Sciatic nerve (tissue), 2 donors: ENCODE measurements around the gene ZNF605. TPM values are rescaled to one million over a fixed set of nuclear protein-coding genes. Genes with fewer than 3 reads are reported as not detected.
"Not testable (repeated sequence)": the region's sequence is repeated elsewhere in the genome, so short reads cannot be mapped to it uniquely, and the experiment has no call there.

Experiments
- ATAC-seq: fragments of 200-7000 bp; cut with Tn5 transposase; one replicate; pipeline ENCODE4 v1.9.1; 2020; ENCODE audit warnings: mild to moderate bottlenecking, moderate library complexity
- DNase-seq: peaks from one replicate; pipeline ENCODE4 v3.0.0-alpha.2; 2020; ENCODE audit warnings: low spot score
- intact Hi-C: fragments of 100-400 bp; cut with DNase I; formaldehyde crosslinking; loops from one replicate; pipeline ENCODE4 v1.14.2; 2022
- total RNA-seq: library from RNA; stranded (reverse); fragmentation: NEBNext Ultra II Directional; extraction: Animal tissue kit (Norgen Biotek cat#: 25700); gene quantifications from one replicate; pipeline ENCODE4 v1.2.1, GENCODE V29; 2021
- donor health status: DM: no; HTN: no; CAD: no.
- donor health status: DM: no; HTN: no; CAD: no.

ZNF605 gene
- total RNA-seq, 1 donor from 2014 or later = 19.4 TPM

DNA sequence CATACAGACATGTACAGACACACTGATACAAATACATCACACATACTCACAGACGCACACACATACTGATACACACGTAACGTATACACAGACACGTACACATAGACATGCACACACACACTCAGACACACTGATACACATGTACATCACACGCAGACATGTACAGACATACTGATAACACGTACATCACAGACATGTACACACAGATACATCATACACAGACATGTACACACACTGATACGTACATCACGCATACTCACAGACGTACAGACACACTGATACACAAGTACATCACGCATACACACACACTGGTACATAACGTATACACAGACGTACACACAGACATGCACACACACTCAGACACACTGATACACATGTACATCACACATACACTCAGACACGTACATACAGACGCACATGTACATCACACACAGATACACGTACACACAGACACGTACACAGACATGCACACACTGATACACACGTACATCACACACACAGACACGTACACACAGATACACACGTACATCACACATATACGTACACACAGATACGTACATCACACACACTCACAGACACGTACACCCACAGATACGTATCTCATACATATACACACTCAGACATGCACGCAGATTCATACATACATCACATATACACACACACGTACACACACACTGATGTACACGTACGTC lies 5.1 kb downstream of the ZNF605 start:
- DNase-seq = no peak
- intact Hi-C loops = no loop called here
- no peak for ATAC-seq

DNA sequence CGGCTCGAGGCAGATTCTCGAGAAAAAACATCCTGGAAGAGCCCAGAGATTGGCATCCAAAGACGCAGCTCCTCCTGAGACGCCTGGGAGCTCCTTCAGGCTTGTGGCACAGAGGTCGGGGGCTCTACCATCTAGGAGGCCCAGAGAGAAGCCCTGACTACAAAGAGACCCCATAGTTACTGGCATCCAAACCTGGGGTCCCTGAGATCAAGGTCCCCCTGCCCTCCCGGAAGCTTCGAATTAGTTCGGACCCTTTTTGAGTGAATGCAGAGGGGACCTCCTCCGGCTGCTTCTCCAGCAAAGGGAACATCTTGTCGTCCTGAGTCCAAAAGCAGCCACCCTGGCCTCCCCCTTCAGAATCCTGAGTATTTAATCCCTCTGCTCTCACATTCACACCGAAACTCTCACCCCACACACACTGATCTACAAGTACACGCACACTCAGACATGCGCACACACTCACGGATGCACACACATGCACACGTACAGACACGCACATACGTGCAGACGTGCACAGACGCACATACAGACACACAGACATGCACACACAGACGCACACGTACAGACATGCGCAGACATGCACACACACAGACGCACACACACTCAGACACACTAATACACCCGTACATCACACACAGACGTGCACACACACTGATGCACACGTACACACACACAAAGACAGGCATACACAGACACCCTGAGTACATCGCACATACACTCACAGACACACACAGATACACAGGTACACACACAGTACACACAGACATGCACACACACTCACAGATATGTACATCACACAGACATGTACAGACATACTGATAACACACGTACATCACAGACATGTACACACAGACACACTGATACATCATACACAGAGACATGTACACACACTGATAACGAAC lies 5.9 kb downstream of the ZNF605 start:
- DNase-seq (no peak), ATAC-seq (no peak)
- intact Hi-C loops = no loop called here

DNA sequence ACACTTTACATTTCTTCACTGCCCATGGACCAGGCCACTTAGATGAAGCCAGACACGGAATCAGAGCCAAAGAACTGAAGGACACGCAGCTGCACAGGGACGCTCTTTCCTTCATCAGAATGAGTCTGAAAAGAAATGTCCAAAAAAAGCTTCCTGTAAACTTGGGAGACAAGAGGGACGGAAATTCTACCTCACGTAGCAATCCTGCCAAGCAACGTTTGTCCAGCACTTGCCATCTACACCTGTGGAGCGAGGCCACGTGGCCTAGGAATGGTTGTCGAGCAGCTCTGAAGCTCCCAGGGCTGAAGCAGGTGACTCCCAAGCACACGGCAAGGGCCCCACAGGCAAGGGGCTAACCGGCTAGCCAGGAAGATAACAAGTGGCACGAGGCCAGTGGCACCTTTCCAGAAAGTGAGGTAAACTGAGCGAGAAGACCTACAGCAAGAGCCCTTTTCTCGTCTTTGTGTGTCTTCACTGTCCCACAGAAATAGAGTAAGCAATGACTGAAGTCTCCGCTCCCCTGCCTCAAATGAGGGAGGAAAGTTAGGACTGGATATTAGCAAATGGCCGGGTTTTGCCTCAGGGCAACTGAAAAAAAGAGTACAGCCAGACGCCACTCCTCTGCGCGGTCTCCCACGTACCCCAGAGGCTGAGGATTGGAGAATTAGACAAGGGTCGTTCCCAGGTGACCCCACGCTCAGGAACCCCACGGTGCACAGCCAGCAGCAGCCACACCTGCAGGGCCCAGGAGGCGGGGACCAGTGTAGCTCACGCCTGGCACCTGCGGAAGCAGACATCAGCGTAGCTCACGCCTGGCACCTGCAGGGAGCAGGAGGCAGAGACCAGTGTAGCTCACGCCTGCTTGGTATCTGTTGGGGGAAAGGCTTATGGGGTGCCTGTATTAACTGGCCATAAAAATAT lies 7.7 kb downstream of the ZNF605 start:
- no peak for DNase-seq
- no peak for ATAC-seq
- intact Hi-C loops = no loop called here

DNA sequence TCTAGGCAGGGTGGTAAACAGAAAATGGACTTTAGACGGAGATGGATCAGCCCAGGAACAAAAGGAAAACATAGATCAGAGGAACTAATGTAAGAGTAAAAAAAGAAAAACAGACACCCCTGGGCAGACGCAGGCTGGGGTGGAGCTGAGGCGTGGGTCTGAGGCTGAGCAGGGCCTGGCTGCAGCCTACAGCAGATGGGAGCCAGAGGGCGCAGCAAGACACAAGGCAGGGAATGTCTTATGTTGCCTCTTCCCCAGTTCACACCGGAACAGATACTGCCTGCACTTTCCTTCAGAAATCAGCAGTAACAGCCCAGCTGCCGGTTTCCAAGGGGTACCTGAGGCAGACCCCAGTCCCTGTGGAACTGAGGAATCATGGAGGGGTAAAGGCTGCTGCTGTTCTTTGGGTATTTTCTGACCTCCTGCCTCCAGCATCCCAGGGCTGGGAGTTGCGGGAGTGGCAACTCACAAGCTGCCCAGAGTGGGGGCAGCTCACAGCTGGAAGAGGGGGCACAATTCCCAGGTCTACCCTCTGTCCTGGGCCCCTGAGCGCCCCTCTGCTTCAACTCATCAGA lies 9.8 kb downstream of the ZNF605 start:
- intact Hi-C loops = no loop called here
- ATAC-seq (no peak), DNase-seq (no peak)

DNA sequence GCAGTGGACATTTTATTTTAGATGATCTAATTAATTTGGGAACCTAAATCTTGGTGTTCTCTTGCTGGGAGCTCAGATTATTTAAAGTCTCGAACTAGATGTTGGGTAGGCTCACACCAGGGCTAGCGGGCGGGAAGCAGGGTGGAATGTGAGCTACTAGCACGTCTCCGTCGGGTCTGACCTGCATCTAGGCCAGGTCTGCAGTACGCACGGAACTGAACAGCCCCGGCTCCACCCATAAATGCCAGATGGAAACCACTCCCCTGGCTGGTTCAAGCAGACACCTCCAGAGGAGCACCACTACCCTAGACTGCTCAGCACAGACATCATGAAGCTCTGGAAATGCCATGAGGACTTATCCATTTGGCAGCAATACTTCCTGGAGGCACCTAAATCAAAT lies 10.3 kb downstream of the ZNF605 start:
- intact Hi-C loops = no loop called here
- no peak for DNase-seq
- ATAC-seq = no peak

DNA sequence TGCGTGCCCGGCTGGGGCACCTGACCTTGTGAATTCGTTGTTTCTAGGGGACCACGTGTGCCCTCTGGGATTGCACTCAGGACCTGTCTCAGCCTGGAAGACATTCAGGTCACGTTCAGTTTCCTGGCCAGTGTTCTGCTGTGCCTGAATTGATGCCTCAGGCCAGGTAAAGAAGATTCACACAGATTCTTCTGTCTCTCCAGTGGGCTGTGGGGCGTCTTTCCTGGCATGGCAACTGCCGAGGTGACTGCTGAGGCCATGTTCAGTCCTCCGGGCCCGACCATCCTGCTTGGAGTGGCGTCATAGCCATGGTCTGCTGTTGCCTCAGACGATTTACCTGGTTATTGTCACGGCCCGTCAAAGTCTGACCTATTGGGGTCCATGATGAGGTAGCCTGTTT lies 13.5 kb downstream of the ZNF605 start:
- ATAC-seq (no peak), DNase-seq (no peak)
- intact Hi-C loops = no loop called here

DNA sequence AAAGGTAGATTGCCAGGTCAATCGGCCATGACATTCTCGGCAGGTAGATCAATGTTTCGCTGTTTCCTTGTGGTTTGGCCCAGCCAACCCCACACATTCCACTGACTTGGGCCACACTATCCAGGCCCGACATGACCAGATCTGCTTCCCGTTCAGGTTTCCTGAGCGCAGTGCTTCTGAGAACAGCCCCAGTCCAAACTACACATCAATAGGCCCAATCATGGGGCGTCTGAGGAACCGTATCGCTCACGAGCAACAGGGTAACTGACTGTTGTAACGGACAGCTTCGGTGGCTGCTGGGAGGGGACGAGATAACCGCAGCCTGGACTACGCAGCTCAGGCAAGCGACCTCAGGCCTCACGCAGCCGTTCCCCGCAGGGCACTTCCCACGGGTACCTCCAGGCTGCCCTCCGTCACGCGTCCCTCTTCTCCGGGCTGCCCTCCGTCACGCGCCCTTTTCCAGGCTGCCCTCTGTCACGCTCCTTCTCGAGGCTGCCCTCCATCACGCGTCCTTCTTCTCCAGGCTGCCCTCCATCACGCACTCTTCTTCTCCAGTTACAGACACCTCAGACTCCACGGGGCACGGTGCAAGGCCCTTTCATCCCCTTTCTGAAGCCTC lies 14.7 kb downstream of the ZNF605 start:
- intact Hi-C loops = no loop called here
- DNase-seq = no peak
- no peak for ATAC-seq

DNA sequence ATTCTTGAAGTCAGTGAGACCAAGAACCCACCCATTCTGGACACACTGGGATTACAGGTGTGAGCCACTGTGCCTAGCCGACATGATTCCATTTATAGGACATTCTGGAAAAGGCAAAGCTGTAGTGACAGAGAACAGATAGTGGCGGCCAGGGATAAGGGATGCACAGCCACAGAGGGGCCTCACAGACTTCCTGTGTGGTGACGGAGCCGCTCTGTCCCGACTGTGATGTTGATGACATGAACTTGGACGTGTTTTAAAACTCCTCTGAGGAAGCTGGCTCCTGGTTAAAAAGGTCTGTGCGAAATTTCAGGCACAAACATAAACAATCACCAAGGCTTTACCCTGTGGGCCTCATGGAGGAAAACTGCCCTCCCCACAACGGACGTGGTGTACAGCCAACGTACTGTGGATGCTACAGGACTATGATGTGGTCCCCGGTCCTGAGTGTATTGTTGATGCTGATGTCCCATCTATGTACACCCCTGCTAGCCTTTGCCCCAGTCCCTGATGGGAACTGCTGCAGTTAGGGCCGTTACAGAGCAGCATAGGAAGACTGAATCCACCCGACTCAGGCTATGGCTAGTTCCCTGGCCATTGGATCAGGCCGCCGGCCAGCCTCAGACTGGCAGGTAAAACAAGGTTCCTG lies 15.9 kb downstream of the ZNF605 start:
- no peak for ATAC-seq
- DNase-seq = no peak
- intact Hi-C loops = no loop called here

DNA sequence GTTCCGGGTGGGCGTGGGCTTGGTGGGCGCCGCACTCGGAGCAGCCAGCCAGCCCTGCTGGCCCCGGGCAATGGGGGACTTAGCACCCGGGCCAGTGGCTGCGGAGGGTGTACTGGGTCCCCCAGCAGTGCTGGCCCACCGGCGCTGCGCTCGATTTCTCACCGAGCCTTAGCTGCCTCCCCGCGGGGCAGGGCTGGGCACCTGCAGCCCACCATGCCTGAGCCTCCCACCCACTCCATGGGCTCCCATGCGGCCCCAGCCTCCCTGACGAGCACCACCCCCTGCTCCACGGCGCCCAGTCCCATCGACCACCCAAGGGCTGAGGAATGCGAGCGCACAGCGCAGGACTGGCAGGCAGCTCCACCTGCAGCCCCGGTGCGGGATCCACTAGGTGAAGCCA lies 17.3 kb downstream of the ZNF605 start:
- intact Hi-C loops, ATAC-seq, DNase-seq: not testable (repeated sequence)

DNA sequence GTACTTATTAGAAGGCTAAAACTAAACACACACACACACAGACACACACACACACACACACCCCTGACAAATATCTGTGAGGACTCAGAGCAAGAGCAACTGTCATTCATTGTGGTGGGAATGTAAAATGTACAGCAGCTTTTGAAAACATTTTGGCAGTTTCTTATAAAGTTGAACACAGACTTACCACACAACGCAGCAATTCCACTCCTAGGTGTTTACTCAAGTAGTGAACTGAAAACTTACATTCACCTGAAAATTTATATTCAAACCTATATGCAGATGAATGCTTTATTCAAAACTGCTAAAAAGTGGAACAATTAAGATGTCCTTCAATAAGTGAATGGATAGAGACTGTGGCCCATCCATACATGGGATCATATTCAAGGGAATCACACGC lies 18.6 kb downstream of the ZNF605 start:
- ATAC-seq (no peak), DNase-seq (no peak)
- intact Hi-C loops = no loop called here

DNA sequence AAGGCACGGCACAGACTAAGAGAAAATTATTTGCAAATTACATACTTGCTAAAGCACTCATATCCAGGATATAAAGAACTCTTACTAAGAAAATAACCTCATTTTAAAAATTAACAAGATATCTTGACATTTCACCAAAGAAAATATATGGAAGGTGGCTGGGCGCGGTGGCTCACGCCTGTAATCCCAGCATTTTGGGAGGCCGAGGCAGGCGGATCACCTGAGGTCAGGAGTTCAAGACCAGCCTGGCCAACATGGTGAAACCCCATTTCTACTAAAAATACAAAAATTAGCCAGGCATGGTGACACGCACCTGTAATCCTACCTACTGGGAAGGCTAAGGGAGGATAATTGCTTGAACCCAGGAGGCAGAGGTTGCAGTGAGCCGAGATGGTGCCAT lies 19.2 kb downstream of the ZNF605 start:
- ATAC-seq, DNase-seq, intact Hi-C loops: not testable (repeated sequence)

DNA sequence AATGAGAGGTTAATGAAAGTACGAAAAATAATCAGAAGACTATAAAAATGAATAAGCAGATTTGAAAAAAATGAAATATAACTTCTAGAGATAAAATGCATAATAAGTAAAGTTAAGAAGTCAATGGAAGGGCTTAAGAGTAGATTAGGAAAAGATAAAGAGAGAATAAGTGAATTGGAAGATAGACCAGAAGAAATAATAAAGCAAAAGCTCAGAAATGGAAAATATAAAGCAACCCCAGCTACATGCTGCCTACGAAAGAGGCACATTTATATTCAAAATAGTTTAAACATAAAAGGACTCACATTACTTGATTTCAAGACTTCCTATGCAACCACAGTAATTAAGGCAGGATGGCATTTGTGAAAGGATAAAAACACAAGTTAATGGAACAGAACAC lies 19.9 kb downstream of the ZNF605 start:
- intact Hi-C loops = no loop called here
- DNase-seq = no peak

DNA sequence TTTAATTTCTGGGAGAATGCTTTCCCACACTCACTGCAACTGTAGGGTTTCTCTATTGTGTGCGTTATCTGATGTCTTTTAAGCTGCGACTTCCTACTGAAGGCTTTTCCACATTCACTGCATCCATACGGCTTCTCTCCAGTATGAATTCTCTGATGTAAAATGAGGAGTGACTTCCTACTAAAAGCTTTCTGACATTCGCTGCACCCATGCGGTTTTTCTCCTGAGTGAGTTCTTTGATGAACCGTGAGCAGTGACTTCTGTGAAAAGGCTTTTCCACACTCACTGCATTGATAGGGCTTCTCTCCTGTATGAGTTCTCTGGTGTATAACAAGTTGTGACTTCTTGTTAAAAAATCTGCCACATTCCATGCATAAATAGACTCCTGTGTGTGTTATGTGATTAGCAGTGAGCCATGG lies 29.7 kb downstream of the ZNF605 start:
- DNase-seq (no peak), ATAC-seq (no peak)
- intact Hi-C loops = no loop called here

More for the DNA sequence above, 19.9 kb downstream of the ZNF605 start:
- ATAC-seq = no peak

DNA sequence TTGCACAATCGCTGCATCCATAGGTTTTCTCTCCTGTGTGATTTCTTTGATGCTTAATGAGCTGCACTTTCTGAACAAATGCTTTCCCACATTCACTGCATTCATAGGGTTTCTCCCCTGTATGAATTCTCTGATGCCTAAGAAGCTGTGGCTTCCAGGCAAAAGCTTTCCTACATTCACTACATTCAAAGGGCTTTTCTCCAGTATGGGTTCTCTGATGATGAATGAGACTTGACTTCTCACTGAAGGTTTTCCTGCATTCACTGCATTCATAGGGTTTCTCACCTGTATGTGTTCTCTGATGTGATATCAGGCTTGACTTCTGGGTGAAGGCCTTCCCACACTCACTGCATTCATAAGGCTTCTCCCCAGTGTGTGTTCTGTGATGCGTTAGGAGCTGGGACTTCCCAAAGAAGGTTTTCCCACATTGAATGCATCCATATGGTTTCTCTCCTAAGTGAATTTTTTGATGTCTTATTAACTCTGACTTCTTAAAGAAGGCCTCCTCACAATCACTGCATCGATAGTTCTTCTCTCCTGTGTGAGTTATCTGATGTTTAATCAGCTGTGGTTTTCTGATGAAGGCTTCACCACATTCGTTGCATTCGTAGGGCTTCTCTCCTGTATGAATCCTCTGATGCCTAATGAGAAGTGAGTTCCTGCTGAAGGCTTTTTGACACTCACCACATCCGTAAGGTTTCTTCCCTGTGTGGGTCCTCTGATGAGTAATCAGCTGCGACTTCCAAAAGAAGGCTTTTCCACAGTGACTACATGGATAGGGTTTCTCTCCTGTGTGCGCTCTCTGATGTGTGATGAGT lies 30.3 kb downstream of the ZNF605 start:
- ATAC-seq = no peak

DNA sequence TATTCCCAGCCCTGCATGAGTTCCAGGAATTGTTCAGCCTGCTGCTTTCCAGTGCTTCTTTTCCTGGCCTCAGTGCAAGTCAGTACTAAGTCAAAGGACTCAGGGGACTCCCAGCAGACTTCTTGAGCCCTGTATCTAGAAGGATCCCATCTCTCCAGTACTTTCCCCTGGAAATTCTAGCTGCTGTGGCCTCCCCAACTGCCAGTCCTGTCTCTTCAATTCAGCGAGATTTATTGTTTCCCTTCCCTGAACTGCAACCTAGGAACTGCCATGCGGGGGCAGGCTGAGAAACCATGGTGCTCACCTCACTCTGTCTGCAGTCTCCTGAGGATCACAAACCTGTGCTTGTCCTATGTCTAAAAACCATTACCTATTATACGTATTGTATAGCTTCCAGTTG lies 31.8 kb downstream of the ZNF605 start:
- no peak for ATAC-seq
- intact Hi-C loops = no loop called here

More for the DNA sequence above, 30.3 kb downstream of the ZNF605 start:
- intact Hi-C loops = no loop called here
- DNase-seq = no peak

DNA sequence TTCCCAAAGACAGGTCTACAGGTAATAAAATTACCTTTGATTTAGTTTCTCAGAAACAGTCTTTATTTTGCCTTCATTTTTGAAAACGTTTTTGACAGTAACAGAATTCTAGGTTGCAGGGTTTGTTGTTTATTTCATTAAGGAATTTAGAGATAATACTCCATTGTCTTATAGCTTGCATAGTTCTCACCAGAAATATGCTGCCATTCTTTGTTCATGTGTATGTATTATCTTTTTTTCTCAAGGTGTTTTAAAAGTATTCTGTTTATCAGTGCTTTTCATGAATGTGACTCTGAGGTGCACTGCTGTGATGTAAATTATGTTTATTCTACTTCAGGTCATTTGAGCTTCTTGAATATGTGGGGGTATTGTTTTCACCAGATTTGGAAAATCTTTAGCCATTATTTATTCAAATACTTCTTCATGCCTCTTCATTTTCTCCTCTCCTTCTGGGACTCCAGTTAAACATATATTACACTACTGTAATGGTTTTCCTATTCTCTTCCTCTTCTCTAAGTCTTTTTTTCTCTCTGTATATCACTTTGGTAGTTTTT lies 32.7 kb downstream of the ZNF605 start:
- DNase-seq (no peak), ATAC-seq (no peak)
- intact Hi-C loops = no loop called here

More for the DNA sequence above, 31.8 kb downstream of the ZNF605 start:
- no peak for DNase-seq

DNA sequence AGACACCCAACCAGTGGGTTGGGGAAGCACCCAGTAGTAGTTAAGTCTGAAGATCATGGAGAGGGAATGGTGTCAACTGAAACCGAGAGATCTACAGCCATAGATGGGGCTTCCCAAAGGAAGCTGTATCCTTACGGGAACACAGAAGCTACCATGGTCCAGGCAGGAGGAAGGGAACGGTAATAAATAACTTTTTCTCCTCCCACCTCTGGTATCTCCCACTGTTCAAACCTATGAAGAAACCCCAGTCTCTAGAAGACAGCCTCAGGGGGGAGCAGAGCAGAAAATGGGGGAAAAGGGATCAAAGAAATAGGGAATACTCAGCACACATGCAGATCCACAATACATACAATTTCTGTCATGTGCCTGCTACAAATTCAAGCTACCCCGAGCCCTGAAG lies 33.4 kb downstream of the ZNF605 start:
- intact Hi-C loops = no loop called here
- ATAC-seq (no peak), DNase-seq (no peak)
